IMR-90 (cell line): Measurements from ENCODE around the gene TEDC2. TPM values are rescaled to one million over a fixed set of nuclear protein-coding genes. Genes with fewer than 3 reads are reported as not detected.

Experiments used
- ATAC-seq: fragments of 200-7000 bp; cut with Tn5 transposase; 2 replicates; pipeline ENCODE4 v1.9.1; 2020; ENCODE audit warnings: low read depth, mild to moderate bottlenecking, moderate library complexity
- BruUV-seq: library from RNA; stranded (reverse); fragments of 400-500 nt; replicated peaks from 2 replicates; lab custom pipeline; 2021; lab: Mats Ljungman, UMichigan
- CTCF ChIA-PET: fragments of 300-600 bp; formaldehyde crosslinking; extraction: SDS; loops from one replicate; lab custom pipeline; 2021; ENCODE audit warnings: antibody characterized with exemption; lab: Yijun Ruan, JAX
- POLR2A ChIA-PET: fragments of 300-600 bp; sonication (Branson Sonifier 250); formaldehyde crosslinking; loops from one replicate; lab custom pipeline; 2022; ENCODE audit warnings: antibody characterized with exemption; ENCODE audit not compliant: unreplicated experiment; lab: Charles Lee
- DNase-seq: peaks from one replicate; pipeline ENCODE4 v3.0.0; 2013
- H2AFZ ChIP-seq: replicated peaks from 2 replicates; pipeline ENCODE3; 2013; ENCODE audit warnings: low read length, mild to moderate bottlenecking; ENCODE audit not compliant: poor library complexity
- H2AK5ac ChIP-seq: 2 replicates; pipeline ENCODE4 v1.6.1; 2013; ENCODE audit warnings: low read depth, low read length, inconsistent platforms
- H2AK9ac ChIP-seq: replicated peaks from 2 replicates; pipeline ENCODE3; 2013; ENCODE audit warnings: mild to moderate bottlenecking, low read depth, low read length, moderate library complexity; ENCODE audit not compliant: poor library complexity
- H2BK120ac ChIP-seq: 2 replicates; pipeline ENCODE4 v1.6.1; 2013; ENCODE audit warnings: low read depth, low read length, inconsistent platforms
- H2BK15ac ChIP-seq: 3 replicates; pipeline ENCODE4 v1.6.1; 2013; ENCODE audit warnings: low read depth, low read length, inconsistent platforms
- H2BK20ac ChIP-seq: 2 replicates; pipeline ENCODE4 v1.6.1; 2013; ENCODE audit warnings: low read depth, mild to moderate bottlenecking, inconsistent platforms, low read length, moderate library complexity
- H2BK5ac ChIP-seq: 2 replicates; pipeline ENCODE4 v1.6.1; 2013; ENCODE audit warnings: mild to moderate bottlenecking, low read depth, low read length, inconsistent platforms; ENCODE audit not compliant: poor library complexity, severe bottlenecking
- H3K14ac ChIP-seq: replicated peaks from 2 replicates; pipeline ENCODE4 v1.6.1; 2013; ENCODE audit warnings: low read depth, low read length, inconsistent platforms
- H3K18ac ChIP-seq: 2 replicates; pipeline ENCODE4 v1.6.1; 2013; ENCODE audit warnings: low read depth, low read length, control low read depth
- H3K23ac ChIP-seq: 2 replicates; pipeline ENCODE4 v1.6.1; 2013; ENCODE audit warnings: low read depth, low read length, inconsistent platforms
- H3K27ac ChIP-seq: 2 replicates; pipeline ENCODE4 v1.5.1; 2013; ENCODE audit warnings: mild to moderate bottlenecking, control low read depth, low read length; ENCODE audit not compliant: insufficient read depth
- H3K27me3 ChIP-seq: 2 replicates; pipeline ENCODE4 v1.6.1; 2013; ENCODE audit warnings: low read length; ENCODE audit not compliant: control insufficient read depth, insufficient read depth
- H3K36me3 ChIP-seq: 2 replicates; pipeline ENCODE4 v1.6.1; 2013; ENCODE audit warnings: low read length, mixed read lengths; ENCODE audit not compliant: control insufficient read depth, insufficient read depth
- H3K4ac ChIP-seq: 2 replicates; pipeline ENCODE4 v1.6.1; 2013; ENCODE audit warnings: low read depth, low read length, inconsistent platforms
- H3K4me1 ChIP-seq: 2 replicates; pipeline ENCODE4 v1.6.1; 2013; ENCODE audit warnings: low read length, mixed read lengths; ENCODE audit not compliant: control insufficient read depth, insufficient read depth
- H3K4me2 ChIP-seq: 2 replicates; pipeline ENCODE4 v1.6.1; 2013; ENCODE audit warnings: low read depth, mild to moderate bottlenecking, control low read depth, low read length, moderate library complexity
- H3K4me3 ChIP-seq: 2 replicates; pipeline ENCODE4 v1.5.1; 2013; ENCODE audit warnings: low read depth, mild to moderate bottlenecking, control low read depth, low read length, moderate library complexity; ENCODE audit not compliant: insufficient read depth
- H3K56ac ChIP-seq: 2 replicates; pipeline ENCODE4 v1.6.1; 2013; ENCODE audit warnings: low read length, inconsistent platforms; ENCODE audit not compliant: insufficient read depth; ENCODE audit errors: extremely low read depth
- H3K79me1 ChIP-seq, 2 experiments: 2 replicates each; pipeline ENCODE4 v1.6.1; 2013; ENCODE audit warnings: low read length in 2 of 2, inconsistent platforms in 1 of 2, low read depth in 1 of 2
- H3K9ac ChIP-seq: 2 replicates; pipeline ENCODE4 v1.6.1; 2013; ENCODE audit warnings: low read depth, low read length, control low read depth
- H3K9me1 ChIP-seq: 2 replicates; pipeline ENCODE4 v1.6.1; 2013; ENCODE audit warnings: low read length, inconsistent platforms; ENCODE audit not compliant: insufficient read depth
- H3K9me3 ChIP-seq: 2 replicates; pipeline ENCODE4 v1.6.1; 2013; ENCODE audit warnings: low read length; ENCODE audit not compliant: control insufficient read depth, insufficient read depth
- H4K20me1 ChIP-seq: 2 replicates; pipeline ENCODE4 v1.6.1; 2013; ENCODE audit warnings: low read length, inconsistent platforms; ENCODE audit not compliant: insufficient read depth
- H4K5ac ChIP-seq: 2 replicates; pipeline ENCODE4 v1.6.1; 2013; ENCODE audit warnings: mild to moderate bottlenecking, low read depth, low read length, control low read depth
- H4K8ac ChIP-seq, 2 experiments: 2 replicates each; pipeline ENCODE4 v1.6.1; 2013; ENCODE audit warnings: low read depth in 2 of 2, low read length in 2 of 2, control low read depth in 1 of 2, inconsistent platforms in 1 of 2
- H4K91ac ChIP-seq: 2 replicates; pipeline ENCODE4 v1.6.1; 2013; ENCODE audit warnings: low read depth, low read length, inconsistent platforms; ENCODE audit not compliant: insufficient read depth
- BHLHE40 ChIP-seq: fragments of 150-350 bp; IDR thresholded peaks from 2 replicates; pipeline ENCODE4 v1.6.1; 2016; ENCODE audit warnings: mild to moderate bottlenecking, low read depth, low read length
- CEBPB ChIP-seq: IDR thresholded peaks from 2 replicates; pipeline ENCODE4 v1.6.1; 2012; ENCODE audit warnings: low read depth, low read length, improper control_type of control experiment
- CHD1 ChIP-seq: IDR thresholded peaks from 2 replicates; pipeline ENCODE4 v1.6.1; 2012; ENCODE audit warnings: low read depth, low read length, improper control_type of control experiment
- CTCF ChIP-seq: conservative IDR thresholded peaks from 2 replicates; pipeline ENCODE4 v1.5.1; 2012; ENCODE audit warnings: mild to moderate bottlenecking, low read depth, low read length, improper control_type of control experiment
- ELK1 ChIP-seq: fragments of 150-350 bp; IDR thresholded peaks from 2 replicates; pipeline ENCODE4 v1.6.1; 2016; ENCODE audit warnings: low read depth, mild to moderate bottlenecking, low read length, moderate library complexity, borderline replicate concordance
- FOS ChIP-seq: fragments of 150-350 bp; IDR thresholded peaks from 2 replicates; pipeline ENCODE4 v1.6.1; 2016; ENCODE audit warnings: low read depth, low read length
- MAFK ChIP-seq: IDR thresholded peaks from 2 replicates; pipeline ENCODE4 v1.6.1; 2012; ENCODE audit warnings: low read depth, low read length, improper control_type of control experiment
- MAZ ChIP-seq: IDR thresholded peaks from 2 replicates; pipeline ENCODE4 v1.6.1; 2012; ENCODE audit warnings: low read depth, mild to moderate bottlenecking, low read length, improper control_type of control experiment, moderate library complexity, borderline replicate concordance
- MXI1 ChIP-seq: IDR thresholded peaks from 2 replicates; pipeline ENCODE4 v1.6.1; 2012; ENCODE audit warnings: low read depth, mild to moderate bottlenecking, low read length, moderate library complexity, borderline replicate concordance
- NFE2L2 ChIP-seq: fragments of 150-350 bp; IDR thresholded peaks from 2 replicates; pipeline ENCODE4 v1.6.1; 2016; ENCODE audit warnings: low read depth, mild to moderate bottlenecking, low read length
- POLR2A ChIP-seq: IDR thresholded peaks from 2 replicates; pipeline ENCODE4 v1.6.1; 2012; ENCODE audit warnings: mild to moderate bottlenecking, low read depth, low read length
- RAD21 ChIP-seq: IDR thresholded peaks from 2 replicates; pipeline ENCODE4 v1.6.1; 2012; ENCODE audit warnings: low read length, improper control_type of control experiment
- RCOR1 ChIP-seq: IDR thresholded peaks from 2 replicates; pipeline ENCODE4 v1.6.1; 2012; ENCODE audit warnings: mild to moderate bottlenecking, low read length, improper control_type of control experiment; ENCODE audit not compliant: insufficient replicate concordance
- RFX5 ChIP-seq: IDR thresholded peaks from 2 replicates; pipeline ENCODE4 v1.8.0; 2012; ENCODE audit warnings: low read depth, mild to moderate bottlenecking, low read length, moderate library complexity
- SMC3 ChIP-seq: fragments of 150-350 bp; IDR thresholded peaks from 2 replicates; pipeline ENCODE4 v1.6.1; 2016; ENCODE audit warnings: low read depth, mild to moderate bottlenecking, antibody characterized with exemption, low read length, moderate library complexity
- USF2 ChIP-seq: fragments of 150-350 bp; IDR thresholded peaks from 2 replicates; pipeline ENCODE4 v1.6.1; 2017; ENCODE audit warnings: mild to moderate bottlenecking, antibody characterized with exemption, low read length, low read depth
- WGBS, 2 experiments: methylation state at CpG; one replicate each; pipeline versions ENCODE4 v1.1.5 to v1.1.7; 2013; ENCODE audit warnings: missing lambda C conversion rate in 2 of 2; ENCODE audit not compliant: insufficient read length in 1 of 2; ENCODE audit errors: extremely low coverage in 2 of 2; 5-methylcytosine and 5-hydroxymethylcytosine counted together
- dilution Hi-C: fragments of 300-500 bp; cut with HindIII; formaldehyde crosslinking; loops from one replicate; pipeline ENCODE4 v1.14.3; 2018; ENCODE audit warnings: low sequenced_read_pairs; ENCODE audit not compliant: unreplicated experiment
- in situ Hi-C: fragments of 300-500 bp; cut with MboI; formaldehyde crosslinking; loops from 3 replicates; pipeline ENCODE4 v1.14.3; 2019; ENCODE audit warnings: low sequenced_read_pairs, inconsistent platforms, mixed read lengths
- intact Hi-C: fragments of 100-400 bp; cut with micrococcal nuclease; formaldehyde crosslinking; loops from 2 replicates; pipeline ENCODE4 v1.10.0; 2022
- polyA plus RNA-seq, 3 experiments: library from polyadenylated mRNA; depleted of rRNA; stranded (reverse); fragments of >200 nt; gene quantifications; 2 replicates each; pipeline ENCODE4 v1.2.3, GENCODE V29; 2012; ENCODE audit warnings: low replicate concordance in 1 of 3
- total RNA-seq: library from RNA; depleted of rRNA; stranded (reverse); fragments of >200 nt; gene quantifications from 2 replicates; pipeline ENCODE4 v1.2.3, GENCODE V29; 2012

The TEDC2 gene
- total and polyA plus RNA-seq, 2 of the 4 experiments (the other 2 are of a cell fraction): 3.6 to 7.3 TPM

GRCh38 chr16:2452650-2453049, 7.3 kb upstream of the TEDC2 start:
- Histone ChIP-seq H3K79me1 (peaks cover 6 to 50% of the 10 kb centered on the region in 2 experiments; a peak in 3 of 4 replicates), H2BK5ac (no peak overlapping the region), H2AK5ac (no peak overlapping the region), H3K9me1 (peaks cover 14% of the 10 kb centered on the region), H3K56ac (no peak overlapping the region), H2BK15ac (no peak overlapping the region), H4K20me1 (peaks cover 23% of the 10 kb centered on the region), H3K18ac (no peak overlapping the region), H3K36me3 (peaks cover 39% of the 10 kb centered on the region), H3K4me2 (no peak overlapping the region), H3K9ac (no peak overlapping the region), H3K27me3 (no peaks in the 10 kb centered on the region), H3K4me1 (peaks cover 5% of the 10 kb centered on the region), H3K4me3 (no peak overlapping the region), H3K27ac (no peak overlapping the region), H2BK120ac (no peak overlapping the region), H4K91ac (no peak overlapping the region), H3K4ac (no peak overlapping the region), H3K14ac (no peak overlapping the region), H2AK9ac (peak overlapping the region; percentile 31), H2AFZ (no peak overlapping the region), H4K8ac (no peak overlapping the region), H3K9me3 (no peaks in the 10 kb centered on the region), H2BK20ac (no peak overlapping the region), H4K5ac (no peak overlapping the region), H3K23ac (no peak overlapping the region)
- in situ Hi-C loops (no loop called here), dilution Hi-C loops (no loop called here), intact Hi-C loops (no loop called here)
- BruUV-seq: no TSS peak
- ATAC-seq: no peak
- WGBS, 2 experiments: 100% methylated on average over 3 of the region's 8 CpGs; no CpG with 5 or more reads in 1 of the 2 experiments
- TF ChIP-seq CTCF (no peak), USF2 (no peak), CEBPB (no peak), RCOR1 (no peak), SMC3 (no peak), BHLHE40 (no peak), NFE2L2 (no peak), RFX5 (no peak), MXI1 (no peak), CHD1 (no peak), MAZ (no peak), RAD21 (no peak), MAFK (no peak), ELK1 (no peak), FOS (no peak), POLR2A (no peak)
- ChIA-PET POLR2A (no interaction called here), CTCF (no interaction called here)
- no peak for DNase-seq
